HG03460 (cell line): ENCODE measurements around the gene LRRTM2.
"Not testable (repeated sequence)": the region's sequence is repeated elsewhere in the genome, so short reads cannot be mapped to it uniquely, and the experiment has no call there.

Experiments
- ATAC-seq: cut with Tn5 transposase; IDR thresholded peaks from one replicate; pipeline ENCODE4 v1.9.1; 2021; ENCODE audit not compliant: unreplicated experiment

Gene LRRTM2

DNA sequence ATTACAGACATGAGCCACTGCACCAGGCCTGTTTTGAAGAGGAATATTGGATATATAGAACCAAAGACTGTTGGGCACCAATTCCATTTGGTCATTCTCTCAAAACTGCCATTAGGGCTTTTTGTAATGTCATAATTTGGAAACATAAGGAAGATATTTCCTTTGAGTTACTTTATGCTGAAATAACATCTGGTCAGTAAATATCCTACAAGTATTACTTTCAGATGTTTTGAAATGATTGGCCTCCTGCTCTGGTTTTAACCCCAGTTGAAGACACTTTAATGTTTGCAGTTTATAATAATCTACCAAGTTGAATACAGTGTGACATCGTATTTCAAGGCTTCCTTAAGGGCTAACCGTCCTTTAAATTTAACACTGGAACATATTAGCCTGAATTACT, 33.6 kb downstream of the LRRTM2 start:
- ATAC-seq, result no peak

DNA sequence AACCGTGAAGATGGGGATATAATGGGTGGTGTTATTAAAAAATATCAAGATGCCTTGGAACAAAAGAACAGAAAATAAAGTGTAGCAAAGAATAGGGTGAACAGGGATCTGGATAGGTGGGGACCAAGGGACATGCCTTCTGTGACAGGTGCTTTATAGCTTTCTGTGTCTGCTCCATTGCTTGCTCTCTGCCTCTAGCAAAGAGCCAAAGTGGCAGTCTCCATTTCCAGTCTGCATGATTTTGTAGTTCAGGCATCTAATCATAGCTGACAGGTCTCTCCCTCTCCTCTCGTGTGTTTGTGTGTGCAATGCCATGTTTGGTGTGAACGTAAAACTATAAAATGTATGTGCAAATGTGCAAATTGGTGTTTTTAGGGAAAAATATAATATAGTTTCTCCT, 35.0 kb downstream of the LRRTM2 start:
- no peak for ATAC-seq

DNA sequence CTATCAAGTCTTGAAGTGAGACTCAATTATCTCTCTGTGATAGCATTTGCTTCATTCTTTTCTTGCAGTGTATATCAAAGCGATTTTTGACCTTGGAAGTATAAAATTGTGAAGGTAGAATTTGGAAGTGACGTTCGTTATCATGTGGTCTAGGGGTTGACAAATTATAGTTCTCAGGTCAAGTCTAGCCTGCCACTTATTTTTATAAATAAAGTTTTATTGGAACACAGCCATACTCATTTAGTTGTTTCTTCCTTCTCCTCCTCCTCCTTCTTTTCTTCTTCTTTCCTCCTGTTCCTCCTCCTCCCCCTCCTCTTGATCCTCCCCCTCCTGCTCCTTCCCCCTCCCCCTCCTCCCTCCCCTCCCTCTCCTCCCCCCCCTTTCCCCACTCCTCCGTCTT, 38.0 kb downstream of the LRRTM2 start:
- no peak for ATAC-seq

DNA sequence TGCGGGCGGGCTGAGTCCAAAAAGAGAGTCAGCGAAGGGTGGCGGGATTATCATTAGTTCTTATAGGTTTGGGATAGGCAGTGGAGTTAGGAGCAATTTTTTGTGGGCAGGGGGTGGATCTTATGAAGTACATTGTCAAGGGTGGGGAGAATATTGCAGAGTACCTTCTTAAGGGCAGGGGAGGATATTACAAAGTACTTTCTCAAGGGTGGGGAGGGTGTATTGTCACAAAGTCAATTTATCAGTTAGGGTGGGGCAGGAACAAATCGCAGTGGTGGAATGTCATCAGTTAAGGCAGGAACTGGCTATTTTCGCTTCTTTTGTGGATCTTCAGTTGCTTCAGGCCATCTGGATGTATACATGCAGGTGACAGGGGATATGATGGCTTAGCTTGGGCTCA, 40.3 kb downstream of the LRRTM2 start:
- not testable (repeated sequence) for ATAC-seq

DNA sequence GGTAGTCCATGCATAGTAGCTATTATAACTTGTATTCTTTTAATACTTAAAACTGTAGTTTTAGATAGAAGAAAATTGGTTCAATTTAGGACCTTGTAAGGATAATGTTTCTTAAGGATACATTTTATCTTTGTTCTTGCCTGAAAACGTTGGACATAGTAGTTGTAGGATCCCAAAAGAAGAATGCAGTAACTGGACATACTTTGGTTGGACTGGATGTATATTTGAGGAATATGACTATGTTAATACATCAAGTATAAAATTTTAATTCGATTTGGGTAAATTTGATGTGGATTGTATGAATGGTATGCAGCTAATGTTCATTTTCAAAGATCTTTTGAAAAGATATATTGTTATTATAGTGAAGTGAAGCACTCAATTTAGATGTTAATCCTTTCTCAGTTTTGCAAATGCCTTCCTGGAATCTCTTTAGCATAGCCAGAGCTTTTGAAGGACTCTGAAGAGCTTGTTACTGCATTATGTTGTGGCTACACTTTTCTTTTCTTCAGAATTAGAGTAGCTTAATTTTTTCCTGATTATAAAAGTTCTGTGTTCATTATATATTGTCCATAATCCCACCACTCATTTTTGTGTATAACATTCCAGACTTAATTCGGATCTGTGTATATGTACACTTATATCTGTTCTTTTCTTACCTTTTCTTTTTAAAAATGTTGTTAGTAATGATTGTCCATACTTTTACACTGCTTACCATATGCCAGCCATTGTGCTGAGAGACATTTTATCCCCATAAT, 41.2 kb downstream of the LRRTM2 start:
- ATAC-seq, result no peak

DNA sequence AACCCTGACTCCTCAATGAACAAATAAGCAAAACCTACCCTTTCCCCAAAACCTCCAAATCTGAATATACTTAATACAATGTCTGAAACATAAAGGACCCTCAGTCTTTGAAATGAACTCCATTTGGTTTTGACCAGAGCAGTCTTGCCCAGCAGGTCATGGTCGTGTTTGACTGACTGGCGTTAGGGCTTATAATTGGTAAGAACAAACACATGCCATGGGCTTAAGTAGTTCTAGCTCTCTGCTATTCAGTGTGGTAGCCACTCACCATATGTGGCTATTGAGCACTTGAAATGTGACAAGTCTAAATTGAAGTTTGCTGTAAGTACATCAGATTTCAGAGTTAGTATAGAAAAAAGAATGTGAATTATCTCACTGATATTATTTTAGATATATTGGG, 42.1 kb downstream of the LRRTM2 start:
- ATAC-seq, result no peak

DNA sequence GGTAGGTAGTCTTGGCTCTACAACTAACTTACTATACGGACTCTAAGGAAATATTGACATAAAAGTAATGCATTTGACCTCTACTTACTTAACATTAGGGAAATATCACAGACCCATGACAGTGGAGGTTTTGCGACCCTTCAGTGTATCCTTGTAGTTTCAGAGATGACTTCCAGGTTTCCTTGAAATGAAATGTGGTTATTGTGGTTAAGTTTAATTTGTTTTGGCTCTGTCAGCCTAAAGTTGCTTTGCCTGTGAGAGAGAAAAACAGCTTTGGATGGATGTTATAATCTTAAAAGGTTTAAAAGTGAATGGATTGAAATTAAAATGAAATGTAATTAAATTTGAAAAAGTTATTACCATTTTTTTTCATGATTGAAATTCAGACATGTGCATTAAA, 42.9 kb downstream of the LRRTM2 start:
- ATAC-seq, result no peak

DNA sequence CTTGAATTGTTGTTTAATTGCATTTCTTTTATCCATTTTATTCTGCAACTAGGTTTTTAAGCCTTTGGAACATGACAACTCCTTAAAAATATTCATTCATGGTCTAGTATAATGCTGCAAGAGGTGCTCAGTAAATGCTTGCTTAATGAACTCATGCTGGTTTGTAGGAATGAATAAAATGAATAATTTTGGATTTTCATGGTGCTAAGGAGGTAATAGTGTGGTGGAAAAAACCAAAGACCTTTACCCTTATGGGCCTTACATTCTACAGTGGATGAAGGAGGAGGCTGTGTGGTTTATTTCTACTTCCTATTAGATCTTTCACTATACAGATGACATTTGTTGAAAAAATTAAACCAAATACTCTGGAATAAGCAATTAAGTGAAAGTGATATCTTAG, 43.4 kb downstream of the LRRTM2 start:
- no peak for ATAC-seq

DNA sequence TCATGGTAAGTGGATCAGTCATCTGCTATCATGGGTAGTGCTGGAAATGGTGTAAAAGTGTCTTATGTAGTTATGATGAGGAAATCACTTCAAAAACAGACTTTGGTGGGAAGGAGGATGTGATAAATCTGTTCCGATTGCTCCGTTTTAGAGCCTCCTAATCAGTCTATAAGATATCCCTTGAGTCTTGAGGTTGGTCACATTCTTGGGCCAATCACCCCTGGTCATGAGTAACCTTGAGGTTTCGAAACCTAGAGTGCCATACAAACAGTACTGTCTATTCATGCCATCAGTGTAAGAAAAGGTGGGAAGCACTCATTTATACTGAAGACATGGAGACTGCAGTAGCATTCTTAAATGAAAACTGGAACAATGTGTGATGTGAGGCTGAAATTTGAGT, 45.8 kb downstream of the LRRTM2 start:
- ATAC-seq, result no peak

DNA sequence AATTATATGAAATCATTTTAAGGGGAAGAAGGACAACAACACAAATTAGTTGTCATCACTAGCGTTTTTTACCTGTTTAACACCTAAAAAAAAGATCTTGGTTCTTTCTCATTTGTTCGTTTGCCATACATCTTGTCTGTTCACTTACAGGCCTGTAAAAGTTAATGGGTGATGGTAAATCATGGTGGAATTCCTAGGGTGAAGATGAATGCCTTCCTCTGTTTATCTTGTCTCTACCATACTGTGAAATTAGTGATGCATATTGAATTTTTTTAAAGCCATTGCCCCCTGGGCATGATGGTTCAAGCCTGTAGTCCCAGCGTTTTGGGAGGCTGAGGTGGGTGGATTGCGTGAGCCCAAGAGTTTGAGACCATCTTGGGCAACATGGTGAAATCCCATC, 46.6 kb downstream of the LRRTM2 start:
- ATAC-seq, result no peak

DNA sequence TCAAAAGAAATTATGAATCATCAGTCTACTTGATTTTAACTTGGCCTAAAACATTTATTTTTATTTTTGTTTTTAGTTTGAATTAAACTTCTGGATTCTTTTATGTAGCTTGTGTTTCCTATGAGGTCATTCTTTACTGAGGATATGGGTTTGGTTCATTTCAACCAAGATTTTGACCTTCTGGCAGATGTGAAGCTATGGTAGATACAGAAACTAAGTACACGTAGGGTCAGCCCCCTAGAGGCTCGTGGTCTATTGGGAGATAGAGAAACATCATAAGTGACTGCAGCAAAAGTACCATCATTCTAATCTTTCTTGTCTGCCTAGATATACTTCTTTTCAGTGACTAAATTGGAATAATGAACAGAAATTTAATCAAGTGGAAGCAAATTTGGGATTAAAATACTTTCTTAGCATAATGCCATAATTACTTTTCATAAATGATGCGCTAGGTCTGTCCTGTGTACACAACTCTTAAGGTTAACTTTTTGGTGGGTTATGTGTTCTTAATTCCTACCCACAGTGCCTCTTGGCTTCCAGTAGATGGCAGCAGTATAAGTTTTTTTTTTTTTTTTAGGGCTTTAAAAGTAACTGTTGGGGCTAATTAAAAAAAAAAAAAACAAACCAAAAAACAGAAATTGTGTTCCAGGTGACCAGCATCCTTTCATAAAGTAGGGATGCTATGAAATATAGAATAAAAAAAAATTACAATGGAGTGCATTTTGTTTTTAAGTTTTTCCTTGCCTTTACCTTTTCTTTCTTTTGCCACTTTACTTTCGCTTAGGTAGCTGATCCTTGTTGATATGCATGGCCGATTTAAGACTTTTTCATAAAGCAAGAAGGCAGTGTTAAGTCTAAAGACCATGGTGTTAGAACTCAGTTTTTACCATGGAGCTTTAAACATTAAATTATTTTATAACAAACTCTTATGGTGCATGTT, 49.9 kb downstream of the LRRTM2 start:
- no peak for ATAC-seq

DNA sequence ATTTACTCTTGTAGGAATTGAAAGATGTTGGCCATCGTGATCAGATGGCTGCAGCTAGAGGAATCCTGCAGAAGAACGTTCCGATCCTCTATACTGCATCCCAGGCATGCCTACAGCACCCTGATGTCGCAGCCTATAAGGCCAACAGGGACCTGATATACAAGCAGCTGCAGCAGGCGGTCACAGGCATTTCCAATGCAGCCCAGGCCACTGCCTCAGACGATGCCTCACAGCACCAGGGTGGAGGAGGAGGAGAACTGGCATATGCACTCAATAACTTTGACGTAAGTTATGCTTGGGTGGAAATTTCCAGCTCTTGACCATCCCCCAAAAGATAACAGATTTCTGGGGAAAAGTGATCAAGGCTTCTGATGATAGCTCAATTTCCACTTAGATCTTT, 50.6 kb downstream of the LRRTM2 start:
- no peak for ATAC-seq

DNA sequence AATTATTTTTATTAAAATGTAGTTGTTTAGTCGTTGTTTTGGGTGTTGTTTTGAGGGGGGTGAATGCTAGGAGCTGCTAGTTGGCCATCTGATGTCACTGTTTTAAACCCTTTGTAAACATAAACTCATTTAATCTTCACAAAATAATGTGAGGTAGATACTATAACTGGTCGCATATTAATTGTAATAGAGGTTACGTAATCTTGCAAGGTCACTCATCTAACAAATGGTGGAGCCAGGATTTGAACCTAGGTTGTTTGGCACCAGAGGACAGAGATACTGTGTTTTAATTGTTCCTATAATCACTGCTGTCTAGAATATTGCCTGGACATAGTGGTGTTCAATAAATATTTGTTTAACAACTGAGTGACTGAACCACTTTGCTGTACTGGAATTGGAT, 54.4 kb downstream of the LRRTM2 start:
- ATAC-seq, result no peak

DNA sequence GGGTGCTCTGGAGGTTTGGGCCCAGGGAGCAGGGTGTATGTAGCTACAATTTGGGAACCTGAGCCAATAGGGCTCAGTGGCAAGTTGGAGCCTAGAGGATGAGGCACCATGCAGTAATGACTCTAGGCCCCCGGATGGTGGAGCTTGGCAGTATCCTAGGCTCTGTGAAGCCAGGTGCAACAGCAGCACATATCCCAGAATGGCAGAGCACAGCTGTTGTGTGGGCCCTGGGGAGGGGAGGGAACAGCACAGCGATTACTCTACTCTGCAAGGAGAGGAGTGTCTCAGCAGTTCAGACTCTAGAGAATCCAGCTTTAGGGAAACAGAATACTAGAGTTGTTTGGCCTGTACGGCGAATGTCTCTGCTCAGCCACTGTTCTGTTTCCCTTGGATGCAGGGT, 56.1 kb downstream of the LRRTM2 start:
- no peak for ATAC-seq
